Activated CD8-positive, alpha-beta T cell treated with anti-CD3 and anti-CD28 coated beads for 36 hours (primary cell): ENCODE data around the gene ITGAD. TPM values are rescaled to one million over a fixed set of nuclear protein-coding genes. Genes with fewer than 3 reads are reported as not detected.
"Not testable (repeated sequence)": the region's sequence is repeated elsewhere in the genome, so short reads cannot be mapped to it uniquely, and the experiment has no call there.

Experiments
- ATAC-seq: fragments of 200-7000 bp; cut with Tn5 transposase; one replicate; pipeline ENCODE4 v1.10.0; 2021; ENCODE audit warnings: mild to moderate bottlenecking, moderate library complexity
- CTCF ChIA-PET: fragments of 350-600 bp; sonication (Branson Sonifier 250); formaldehyde crosslinking; loops from one replicate; lab custom pipeline; 2021; ENCODE audit warnings: antibody characterized with exemption; lab: Charles Lee
- POLR2A ChIA-PET: fragments of 350-600 bp; sonication (Branson Sonifier 250); formaldehyde crosslinking; loops from one replicate; lab custom pipeline; 2021; ENCODE audit warnings: antibody characterized with exemption; lab: Charles Lee
- DNase-seq: peaks from one replicate; pipeline ENCODE4 v3.0.0-alpha.2; 2020
- H3K27ac Mint-ChIP-seq: one replicate; pipeline ENCODE4 v1.8.0; 2021; ENCODE audit warnings: mild to moderate bottlenecking, mixed read lengths
- H3K27me3 Mint-ChIP-seq: one replicate; pipeline ENCODE4 v1.8.0; 2021; ENCODE audit warnings: mixed read lengths
- H3K36me3 Mint-ChIP-seq: one replicate; pipeline ENCODE4 v1.8.0; 2021; ENCODE audit warnings: low read depth, mixed read lengths
- H3K4me1 Mint-ChIP-seq: one replicate; pipeline ENCODE4 v1.8.0; 2021; ENCODE audit warnings: low read depth, mixed read lengths
- H3K4me3 Mint-ChIP-seq: one replicate; pipeline ENCODE4 v1.8.0; 2021; ENCODE audit warnings: mild to moderate bottlenecking, moderate library complexity, mixed read lengths
- H3K9me3 Mint-ChIP-seq: one replicate; pipeline ENCODE4 v1.8.0; 2021; ENCODE audit warnings: mixed read lengths
- CTCF ChIP-seq: fragments of 200-600 bp; IDR thresholded peaks from one replicate; pipeline ENCODE4 v1.8.0; 2022; ENCODE audit warnings: antibody characterized with exemption, mild to moderate bottlenecking
- intact Hi-C: fragments of 100-400 bp; cut with micrococcal nuclease; formaldehyde crosslinking; loops from one replicate; pipeline ENCODE4 v1.10.0; 2022
- total RNA-seq, 2 experiments: library from RNA; stranded (reverse); gene quantifications; one replicate each; pipeline ENCODE4 v1.2.3, GENCODE V29; 2021

ITGAD gene
- total RNA-seq, 2 experiments from 2014 or later: not detected

GRCh38 chr16:31438414-31438813 is 45.3 kb downstream of the ITGAD start:
- CTCF ChIA-PET: interaction anchor here (1.1 to 1.6 kb wide), 2 partner anchors 18 to 55 kb away, joined by 3 read pairs; no protein-coding TSS in a partner anchor
- DNase-seq (no peak), ATAC-seq (no peak)
- intact Hi-C loops: no loop called here
- no peak for TF ChIP-seq CTCF
- no peaks in the 10 kb centered on the region for H3K36me3 Mint-ChIP-seq
- no peaks in the 10 kb centered on the region for H3K9me3 Mint-ChIP-seq
- H3K27me3 Mint-ChIP-seq: peaks cover 6% of the 10 kb centered on the region
- H3K4me1 Mint-ChIP-seq: peaks cover 19% of the 10 kb centered on the region
- POLR2A ChIA-PET: interaction anchor here (2.2 kb wide), 1 partner anchor 21 kb away, joined by 6 read pairs; the partner anchor contains the start of gene ARMC5
- no peak overlapping the region for H3K27ac Mint-ChIP-seq
- H3K4me3 Mint-ChIP-seq: no peak overlapping the region

DNA sequence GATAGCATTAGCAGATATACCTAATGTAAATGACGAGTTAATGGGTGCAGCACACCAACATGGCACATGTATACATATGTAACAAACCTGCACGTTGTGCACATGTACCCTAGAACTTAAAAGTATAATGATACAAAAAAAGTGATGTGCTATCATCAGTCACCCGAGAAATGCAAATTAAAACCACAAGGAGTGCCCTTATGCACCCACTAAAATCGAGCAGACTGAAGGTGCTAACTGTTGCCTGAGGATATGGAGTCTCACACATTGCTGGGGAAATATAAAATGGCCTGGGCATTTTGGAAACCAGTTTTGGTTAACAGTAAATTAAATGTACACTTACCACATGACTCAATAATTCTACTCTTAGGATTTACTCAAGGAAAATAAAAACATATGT is 45.9 kb downstream of the ITGAD start:
- ChIA-PET POLR2A (interaction anchor here (1.0 to 2.2 kb wide), 3 partner anchors 21 to 259 kb away, joined by 3 to 7 read pairs (median 6); partner anchors contain the start of genes ARMC5 and FUS), CTCF (interaction anchor here (1.1 to 2.0 kb wide), 3 partner anchors 10 to 56 kb away, joined by 3 to 8 read pairs (median 3); no protein-coding TSS in a partner anchor)
- peaks cover 19% of the 10 kb centered on the region for H3K4me1 Mint-ChIP-seq
- DNase-seq, H3K27ac Mint-ChIP-seq, intact Hi-C loops, H3K4me3 Mint-ChIP-seq, H3K36me3 Mint-ChIP-seq, H3K9me3 Mint-ChIP-seq, H3K27me3 Mint-ChIP-seq: not testable (repeated sequence)
- ATAC-seq: peak; percentile 29

GRCh38 chr16:31439519-31439918 is 46.4 kb downstream of the ITGAD start:
- intact Hi-C loops: no loop called here
- no peak for TF ChIP-seq CTCF
- DNase-seq (peak; percentile 44), ATAC-seq (peak; percentile 29)
- no peak overlapping the region for H3K27ac Mint-ChIP-seq
- no peak overlapping the region for H3K4me3 Mint-ChIP-seq
- H3K9me3 Mint-ChIP-seq: no peaks in the 10 kb centered on the region
- ChIA-PET CTCF (interaction anchor here (1.6 to 2.0 kb wide), 2 partner anchors 10 to 17 kb away, joined by 3 to 8 read pairs; no protein-coding TSS in a partner anchor), POLR2A (interaction anchor here (0.7 to 2.2 kb wide), 5 partner anchors 16 to 259 kb away, joined by 3 to 7 read pairs (median 4); partner anchors contain the start of genes ARMC5 and FUS)
- no peaks in the 10 kb centered on the region for H3K36me3 Mint-ChIP-seq
- H3K4me1 Mint-ChIP-seq: peaks cover 19% of the 10 kb centered on the region
- H3K27me3 Mint-ChIP-seq: peaks cover 6% of the 10 kb centered on the region

DNA sequence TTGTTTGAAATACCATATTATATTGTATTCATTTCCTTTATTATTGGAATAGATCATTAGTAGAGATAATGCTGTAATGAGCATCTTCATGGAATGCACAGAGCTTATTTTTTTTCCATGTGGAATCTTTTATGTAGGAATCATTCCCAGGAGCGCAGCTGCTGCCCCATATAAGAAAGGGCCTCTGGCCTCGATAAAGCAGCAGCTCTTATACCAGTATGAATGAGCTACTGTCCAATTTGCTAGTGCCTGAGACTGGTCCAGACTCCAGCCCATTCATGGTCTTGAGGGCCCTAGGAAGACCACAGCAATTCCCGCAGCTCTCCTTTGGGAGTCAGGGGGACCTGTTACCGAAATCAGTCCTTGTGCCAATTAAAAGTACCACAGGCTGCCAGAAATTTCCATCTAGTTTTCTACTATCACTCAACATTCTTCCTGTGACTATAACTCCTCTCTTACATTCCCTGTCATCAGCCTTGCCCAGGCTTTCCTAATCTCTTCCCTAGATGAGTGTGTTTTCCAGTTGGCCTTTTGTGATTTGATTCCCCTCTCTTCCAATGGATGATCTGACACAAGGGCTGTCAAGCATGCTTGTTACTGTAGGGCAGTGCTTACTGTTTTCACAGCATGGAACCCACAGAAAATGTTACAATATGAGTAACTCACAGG is 47.5 kb downstream of the ITGAD start:
- no peak for TF ChIP-seq CTCF
- ChIA-PET CTCF (interaction anchor here (1.0 to 2.5 kb wide), 4 partner anchors 8 to 239 kb away, joined by 3 to 8 read pairs (median 4); no protein-coding TSS in a partner anchor), POLR2A (interaction anchor here (0.8 to 1.8 kb wide), 3 partner anchors 10 to 260 kb away, joined by 3 to 7 read pairs (median 4); partner anchors contain the start of gene FUS)
- Mint-ChIP-seq H3K27me3 (peaks cover 6% of the 10 kb centered on the region), H3K4me1 (peaks cover 19% of the 10 kb centered on the region), H3K4me3 (no peak overlapping the region), H3K27ac (no peak overlapping the region), H3K9me3 (no peaks in the 10 kb centered on the region), H3K36me3 (no peaks in the 10 kb centered on the region)
- no peak for ATAC-seq
- DNase-seq: no peak
- intact Hi-C loops: loop anchor here (10.0 kb wide), 2 partner anchors 56 to 236 kb away; partner anchors contain the start of gene PYCARD

DNA sequence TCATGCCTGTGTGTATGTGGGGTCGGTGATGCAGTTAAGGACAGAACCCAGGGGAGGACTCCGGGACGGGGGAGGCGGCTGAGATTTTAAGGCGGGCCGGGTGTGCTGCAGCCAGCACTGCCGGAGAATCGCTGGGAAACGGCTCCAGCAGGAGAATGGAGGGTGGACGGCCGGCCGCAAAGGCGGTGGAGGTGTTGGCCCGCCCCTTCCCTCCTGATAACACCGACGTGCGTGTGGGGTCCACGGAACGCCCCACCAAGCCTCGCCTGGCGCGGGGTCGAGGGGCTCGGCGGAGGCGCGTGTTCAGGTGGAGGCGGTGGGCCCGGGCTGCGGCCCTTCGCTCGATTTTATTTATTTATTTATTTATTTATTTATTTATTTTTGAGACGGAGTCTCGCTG is 48.8 kb downstream of the ITGAD start:
- DNase-seq (no peak), ATAC-seq (no peak)
- peaks cover 21% of the 10 kb centered on the region for H3K4me1 Mint-ChIP-seq
- H3K36me3 Mint-ChIP-seq: no peaks in the 10 kb centered on the region
- ChIA-PET CTCF (interaction anchor here (0.6 to 2.5 kb wide), 23 partner anchors 10 to 457 kb away, joined by 3 to 20 read pairs (median 4); partner anchors contain the start of genes ARMC5, COX6A2 and HSD3B7), POLR2A (interaction anchor here (0.6 to 2.2 kb wide), 6 partner anchors 10 to 262 kb away, joined by 3 to 9 read pairs (median 4); partner anchors contain the start of genes ARMC5 and FUS)
- no peak for TF ChIP-seq CTCF
- H3K4me3 Mint-ChIP-seq: peak overlapping the region; percentile 64
- peak overlapping the region; percentile 12 for H3K27ac Mint-ChIP-seq
- peaks cover 6% of the 10 kb centered on the region for H3K27me3 Mint-ChIP-seq
- intact Hi-C loops: loop anchor here (10.0 kb wide), 2 partner anchors 57 to 237 kb away; partner anchors contain the start of gene PYCARD
- no peaks in the 10 kb centered on the region for H3K9me3 Mint-ChIP-seq

DNA sequence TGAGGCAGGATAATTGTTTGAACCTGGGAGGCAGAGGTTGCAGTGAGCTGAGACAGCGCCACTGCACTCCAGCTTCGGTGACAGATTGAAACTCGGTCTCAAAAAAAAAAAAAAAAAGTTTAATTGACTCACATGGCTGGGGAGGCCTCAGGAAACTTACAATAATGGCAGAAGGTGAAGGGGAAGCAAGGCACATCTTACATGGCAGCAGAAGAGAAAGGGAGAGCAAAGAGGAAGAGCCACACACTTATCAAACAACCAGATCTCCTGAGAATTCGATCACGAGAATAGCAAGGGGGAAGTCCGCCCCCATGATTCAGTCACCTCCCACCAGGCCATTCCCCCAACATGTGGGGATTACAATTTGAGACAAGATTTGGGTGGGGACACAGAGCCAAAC is 52.8 kb downstream of the ITGAD start:
- not testable (repeated sequence) for H3K9me3 Mint-ChIP-seq

More for the DNA sequence above, 52.8 kb downstream of the ITGAD start:
- not testable (repeated sequence) for H3K27ac Mint-ChIP-seq, DNase-seq, H3K27me3 Mint-ChIP-seq, H3K4me3 Mint-ChIP-seq, ATAC-seq, H3K4me1 Mint-ChIP-seq, H3K36me3 Mint-ChIP-seq
- intact Hi-C loops: loop anchor here (10.0 kb wide), 2 partner anchors 61 to 241 kb away; partner anchors contain the start of gene PYCARD
- ChIA-PET POLR2A (interaction anchor here (2.0 kb wide), 1 partner anchor 250 kb away, joined by 4 read pairs; no protein-coding TSS in a partner anchor), CTCF (interaction anchor here (1.4 kb wide), 1 partner anchor 462 kb away, joined by 3 read pairs; no protein-coding TSS in a partner anchor)
